H1 (cell line): Measurements from ENCODE around the gene FGGY. TPM values are rescaled to one million over a fixed set of nuclear protein-coding genes. Genes with fewer than 3 reads are reported as not detected.

ENCODE experiments used
- CTCF ChIA-PET: fragments of 300-600 bp; sonication (Branson Sonifier 250); formaldehyde crosslinking; loops from one replicate; lab custom pipeline; 2021; ENCODE audit not compliant: partially characterized antibody; lab: Charles Lee
- POLR2A ChIA-PET: fragments of 300-600 bp; sonication (Branson Sonifier 250); formaldehyde crosslinking; loops from one replicate; lab custom pipeline; 2021; ENCODE audit warnings: inconsistent platforms; ENCODE audit not compliant: partially characterized antibody; lab: Charles Lee
- DNase-seq, 2 experiments: peaks; one replicate each; pipeline versions ENCODE4 v3.0.0 to v3.0.0-alpha.2; 2010 to 2022; ENCODE audit warnings: low spot score in 2 of 2, low read depth in 1 of 2, mixed read lengths in 1 of 2
- FAIRE-seq: peaks from 2 replicates; lab custom pipeline; 2011; peaks lifted over from hg19 to GRCh38; lab: Jason Lieb, UNC
- H2AFZ ChIP-seq: 2 replicates; pipeline ENCODE4 v1.8.1; 2012; ENCODE audit warnings: low read length, inconsistent platforms
- H2AK5ac ChIP-seq: 2 replicates; pipeline ENCODE4 v1.6.1; 2013; ENCODE audit warnings: low read depth, low read length
- H2BK120ac ChIP-seq: replicated peaks from 2 replicates; pipeline ENCODE3; 2013; ENCODE audit warnings: low read depth, low read length, inconsistent platforms
- H2BK12ac ChIP-seq: 2 replicates; pipeline ENCODE4 v1.6.1; 2013; ENCODE audit warnings: low read depth, low read length
- H2BK15ac ChIP-seq: 2 replicates; pipeline ENCODE4 v1.6.1; 2013; ENCODE audit warnings: low read length
- H2BK20ac ChIP-seq: 2 replicates; pipeline ENCODE4 v1.6.1; 2013; ENCODE audit warnings: low read length
- H2BK5ac ChIP-seq: 2 replicates; pipeline ENCODE4 v1.6.1; 2013; ENCODE audit warnings: low read depth, low read length
- H3K14ac ChIP-seq: 2 replicates; pipeline ENCODE4 v1.6.1; 2013; ENCODE audit warnings: inconsistent platforms; ENCODE audit not compliant: insufficient read length
- H3K18ac ChIP-seq: 2 replicates; pipeline ENCODE4 v1.6.1; 2013; ENCODE audit warnings: low read length; ENCODE audit errors: extremely low read depth
- H3K23ac ChIP-seq: 2 replicates; pipeline ENCODE4 v1.6.1; 2013; ENCODE audit warnings: inconsistent platforms; ENCODE audit not compliant: insufficient read length
- H3K23me2 ChIP-seq: 2 replicates; pipeline ENCODE4 v1.6.1; 2013; ENCODE audit warnings: low read depth, low read length
- H3K27ac ChIP-seq: 2 replicates; pipeline ENCODE4 v1.6.1; 2011; ENCODE audit warnings: low read depth, low read length, inconsistent platforms
- H3K27me3 ChIP-seq, 4 experiments: replicated peaks in 1 of 4; 1 replicate in 1 of 4; 2 replicates in 3 of 4; pipeline versions ENCODE4 v1.6.1 to v1.8.1; 2011 to 2013; ENCODE audit warnings: low read length in 3 of 4, mild to moderate bottlenecking in 3 of 4, inconsistent platforms in 2 of 4, mixed read lengths in 2 of 4, moderate library complexity in 1 of 4; ENCODE audit not compliant: control insufficient read depth in 3 of 4, insufficient read depth in 3 of 4; ENCODE audit errors: extremely low read depth in 1 of 4
- H3K36me3 ChIP-seq, 4 experiments: 2 replicates each; pipeline versions ENCODE4 v1.6.1 to v1.8.1; 2011 to 2013; ENCODE audit warnings: mild to moderate bottlenecking in 4 of 4, low read length in 3 of 4, moderate library complexity in 2 of 4, control low read depth in 1 of 4, inconsistent platforms in 1 of 4; ENCODE audit not compliant: insufficient read depth in 4 of 4, control insufficient read depth in 2 of 4
- H3K4ac ChIP-seq: replicated peaks from 2 replicates; pipeline ENCODE3; 2013; ENCODE audit warnings: low read length, low read depth, mixed read lengths, inconsistent platforms; ENCODE audit not compliant: insufficient read length
- H3K4me1 ChIP-seq, 4 experiments: replicated peaks in 1 of 4; 1 replicate in 1 of 4; 2 replicates in 3 of 4; pipeline versions ENCODE4 v1.6.1 to v1.8.1; 2011 to 2013; ENCODE audit warnings: low read length in 3 of 4, inconsistent platforms in 2 of 4, mixed read lengths in 1 of 4; ENCODE audit not compliant: insufficient read depth in 4 of 4, control insufficient read depth in 3 of 4
- H3K4me2 ChIP-seq, 2 experiments: 2 replicates each; pipeline versions ENCODE4 v1.6.1 to v1.8.1; 2011 to 2013; ENCODE audit warnings: low read depth in 2 of 2, low read length in 2 of 2, control low read depth in 1 of 2, inconsistent platforms in 1 of 2, mild to moderate bottlenecking in 1 of 2; ENCODE audit not compliant: insufficient read depth in 1 of 2
- H3K4me3 ChIP-seq, 4 experiments: fragments of 200-600, 300-600 bp in 1 of 4; sonication (generic), shearing (Covaris generic), sonication (Bioruptor Twin) in 1 of 4; 2 replicates each; pipeline versions ENCODE4 v1.5.1 to v1.8.1; 2011 to 2016; ENCODE audit warnings: low read length in 4 of 4, low read depth in 3 of 4, control low read depth in 2 of 4, inconsistent platforms in 2 of 4, mild to moderate bottlenecking in 2 of 4, mixed read lengths in 1 of 4, moderate library complexity in 1 of 4; ENCODE audit not compliant: insufficient read depth in 2 of 4; ENCODE audit errors: extremely low read depth in 1 of 4
- H3K56ac ChIP-seq: replicated peaks from 2 replicates; pipeline ENCODE3; 2013; ENCODE audit warnings: low read depth, mild to moderate bottlenecking, mixed read lengths, low read length, inconsistent platforms; ENCODE audit not compliant: insufficient read length
- H3K79me1 ChIP-seq: 2 replicates; pipeline ENCODE4 v1.6.1; 2013; ENCODE audit warnings: low read depth, low read length, control low read depth
- H3K79me2 ChIP-seq, 2 experiments: 2 replicates each; pipeline versions ENCODE4 v1.6.1 to v1.8.1; 2012 to 2013; ENCODE audit warnings: low read length in 2 of 2, mild to moderate bottlenecking in 2 of 2, inconsistent platforms in 1 of 2; ENCODE audit not compliant: insufficient read depth in 2 of 2, control insufficient read depth in 1 of 2
- H3K9ac ChIP-seq, 4 experiments: replicated peaks in 1 of 4; 1 replicate in 1 of 4; 2 replicates in 3 of 4; pipeline versions ENCODE4 v1.6.1 to v1.8.1; 2011 to 2013; ENCODE audit warnings: low read depth in 3 of 4, low read length in 3 of 4, control low read depth in 2 of 4, mild to moderate bottlenecking in 2 of 4, moderate library complexity in 2 of 4, inconsistent platforms in 1 of 4; ENCODE audit errors: extremely low read depth in 1 of 4
- H3K9me3 ChIP-seq, 2 experiments: 2 replicates each; pipeline versions ENCODE4 v1.6.1 to v1.8.1; 2012 to 2013; ENCODE audit warnings: mild to moderate bottlenecking in 2 of 2, moderate library complexity in 2 of 2, control low read depth in 1 of 2, inconsistent platforms in 1 of 2, low read depth in 1 of 2, low read length in 1 of 2, mixed read lengths in 1 of 2; ENCODE audit not compliant: insufficient read depth in 2 of 2
- H4K20me1 ChIP-seq, 2 experiments: replicated peaks in 1 of 2; 2 replicates each; pipeline versions ENCODE3 to v1.8.1; 2011 to 2013; ENCODE audit warnings: inconsistent platforms in 2 of 2, low read length in 2 of 2, mild to moderate bottlenecking in 1 of 2; ENCODE audit not compliant: insufficient read depth in 2 of 2, control insufficient read depth in 1 of 2
- H4K5ac ChIP-seq: 2 replicates; pipeline ENCODE4 v1.6.1; 2013; ENCODE audit warnings: low read length, low read depth, mixed read lengths, inconsistent platforms; ENCODE audit not compliant: insufficient read length
- H4K8ac ChIP-seq: 2 replicates; pipeline ENCODE4 v1.8.0; 2013; ENCODE audit warnings: mild to moderate bottlenecking, moderate library complexity, low read length, inconsistent platforms; ENCODE audit not compliant: insufficient read depth; ENCODE audit errors: extremely low read depth
- H4K91ac ChIP-seq: replicated peaks from 2 replicates; pipeline ENCODE3; 2013; ENCODE audit warnings: low read length, mixed read lengths, inconsistent platforms; ENCODE audit not compliant: insufficient read length
- ASH2L ChIP-seq: fragments of 200-600, 300-600 bp; sonication (generic); IDR thresholded peaks from one replicate; pipeline ENCODE4 v1.7.1; 2017; ENCODE audit warnings: low read length
- BRCA1 ChIP-seq: IDR thresholded peaks from 2 replicates; pipeline ENCODE4 v1.6.1; 2012; ENCODE audit warnings: low read depth, low read length, improper control_type of control experiment
- CREB1 ChIP-seq: IDR thresholded peaks from 2 replicates; pipeline ENCODE4 v1.6.1; 2012; ENCODE audit warnings: inconsistent platforms
- FOSL1 ChIP-seq: IDR thresholded peaks from 2 replicates; pipeline ENCODE4 v1.6.1; 2011; ENCODE audit warnings: mild to moderate bottlenecking, low read depth, low read length, moderate library complexity; ENCODE audit not compliant: insufficient read depth
- KDM1A ChIP-seq: fragments of 200-600, 300-600 bp; sonication (generic); IDR thresholded peaks from 2 replicates; pipeline ENCODE4 v1.7.1; 2016; ENCODE audit warnings: mild to moderate bottlenecking, low read length, borderline replicate concordance
- KDM5A ChIP-seq: fragments of 200-600 bp; IDR thresholded peaks from 2 replicates; pipeline ENCODE4 v1.7.1; 2012; ENCODE audit warnings: mild to moderate bottlenecking, low read length, inconsistent platforms, mixed read lengths
- MAFK ChIP-seq: IDR thresholded peaks from 2 replicates; pipeline ENCODE4 v1.6.1; 2012; ENCODE audit warnings: low read depth, mild to moderate bottlenecking, improper control_type of control experiment, low read length
- NANOG ChIP-seq: IDR thresholded peaks from 2 replicates; pipeline ENCODE4 v1.6.1; 2011; ENCODE audit warnings: low read length, low read depth, mild to moderate bottlenecking, inconsistent platforms; ENCODE audit not compliant: insufficient read depth, poor library complexity, severe bottlenecking
- RNF2 ChIP-seq: fragments of 200-900, 300-1000 bp; sonication (generic); IDR thresholded peaks from 2 replicates; pipeline ENCODE4 v1.7.1; 2016; ENCODE audit warnings: borderline replicate concordance, low read depth, mild to moderate bottlenecking, antibody characterized with exemption, low read length; ENCODE audit not compliant: poor library complexity, severe bottlenecking; ENCODE audit errors: missing control alignments
- RXRA ChIP-seq: IDR thresholded peaks from 2 replicates; pipeline ENCODE4 v1.6.1; 2011; ENCODE audit warnings: low read depth, mild to moderate bottlenecking, low read length, moderate library complexity; ENCODE audit not compliant: insufficient read depth
- SIN3A ChIP-seq, 2 experiments: IDR thresholded peaks in 1 of 2; conservative IDR thresholded peaks in 1 of 2; 2 replicates each; pipeline ENCODE4 v1.6.1; 2011 to 2012; ENCODE audit warnings: low read length in 2 of 2, improper control_type of control experiment in 1 of 2, low read depth in 1 of 2, mild to moderate bottlenecking in 1 of 2
- WGBS, 2 experiments: shearing (Covaris generic) in 1 of 2; methylation state at CpG; one replicate each; pipeline versions ENCODE4 v1.1.6 to v1.1.7; 2013 to 2015; ENCODE audit warnings: low lambda C conversion rate in 2 of 2, mixed read lengths in 2 of 2, inconsistent platforms in 1 of 2, low coverage in 1 of 2, missing lambda C conversion rate in 1 of 2; ENCODE audit not compliant: insufficient replicate concordance in 2 of 2, insufficient coverage in 1 of 2, insufficient read length in 1 of 2; ENCODE audit errors: extremely low coverage in 1 of 2, missing lambda C conversion rate in 1 of 2; 5-methylcytosine and 5-hydroxymethylcytosine counted together
- polyA plus RNA-seq, 7 experiments: library from polyadenylated mRNA; depleted of rRNA in 3 of 7; stranded (reverse) in 5 of 7; unstranded in 2 of 7; fragments of >200 nt in 5 of 7; fragments of 200-250 nt in 2 of 7; gene quantifications; 1 replicate in 5 of 7; 2 replicates in 1 of 7; 4 replicates in 1 of 7; pipeline versions ENCODE4 v1.2.1 to v1.2.3, GENCODE V29; 2011 to 2013; ENCODE audit warnings: missing spikeins in 2 of 7, mixed read lengths in 2 of 7
- total RNA-seq: library from RNA; stranded (reverse); fragmentation: NEBNext Ultra II Directional; extraction: Animal tissue kit (Norgen Biotek cat#: 25700); gene quantifications from 2 replicates; pipeline ENCODE4 v1.2.1, GENCODE V29; 2021
- TF ChIP-seq, protein P1 (sequence below): IDR thresholded peaks from 2 replicates; pipeline ENCODE4 v1.6.1; 2011; ENCODE audit warnings: low read length, improper control_type of control experiment

The FGGY gene
- total and polyA plus RNA-seq, 2 of the 8 experiments (the other 6 are each of a cell fraction or from before 2014, with no cell fraction given): 10.3 to 12.5 TPM

DNA sequence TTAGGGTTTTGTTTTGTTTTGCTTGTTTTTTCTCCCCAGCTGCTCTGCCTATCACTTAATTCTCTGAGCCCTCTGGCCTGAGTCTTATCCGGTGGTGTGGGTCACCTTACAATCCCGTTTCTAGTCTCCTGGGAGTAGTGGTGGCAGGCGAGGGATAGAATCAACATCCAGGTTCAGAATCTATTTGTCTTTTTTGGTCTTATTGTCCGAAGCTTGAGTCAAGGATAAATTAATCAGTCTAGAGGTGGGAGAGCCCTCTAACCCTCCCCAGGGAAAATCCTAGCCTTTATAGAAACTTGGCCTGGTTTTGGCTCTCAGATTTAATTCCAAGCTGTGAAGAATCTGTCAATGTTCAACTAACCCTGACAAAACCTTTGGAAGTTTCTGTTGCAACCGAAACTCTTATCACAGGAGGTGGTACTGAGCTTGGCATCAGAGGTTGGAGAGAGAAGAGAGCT is 246.3 kb downstream of the FGGY start:
- no peak overlapping the region for H3K4ac ChIP-seq
- H3K36me3 ChIP-seq: no peaks in the 10 kb centered on the region
- no peak overlapping the region for H3K27ac ChIP-seq
- H3K14ac ChIP-seq: no peak overlapping the region
- H4K5ac ChIP-seq: no peak overlapping the region
- H3K27me3 ChIP-seq: peaks cover 0 to 1% (median 0%) of the 10 kb centered on the region in 4 experiments; a peak in 1 of 7 replicates
- 93% methylated on average over 5 of the region's 5 CpGs; no CpG with 5 or more reads in 1 of the 2 experiments for WGBS, 2 experiments
- H2BK20ac ChIP-seq: no peak overlapping the region
- DNase-seq (no peak), FAIRE-seq (no peak)
- H3K4me1 ChIP-seq: no peaks in the 10 kb centered on the region
- H3K4me3 ChIP-seq: no peak overlapping the region
- peaks cover 0 to 2% of the 10 kb centered on the region in 2 experiments for H4K20me1 ChIP-seq
- H3K23me2 ChIP-seq: no peaks in the 10 kb centered on the region
- H3K56ac ChIP-seq: no peak overlapping the region
- H2BK12ac ChIP-seq: no peak overlapping the region
- H3K9me3 ChIP-seq: no peaks in the 10 kb centered on the region
- H2BK5ac ChIP-seq: no peak overlapping the region
- CTCF ChIA-PET: interaction anchor here (0.6 to 1.0 kb wide), 5 partner anchors 9 to 188 kb away, joined by 3 to 6 read pairs (median 3); no protein-coding TSS in a partner anchor
- H3K4me2 ChIP-seq: no peak overlapping the region
- H3K18ac ChIP-seq: no peak overlapping the region
- no peak overlapping the region for H2AK5ac ChIP-seq
- H2AFZ ChIP-seq: no peak overlapping the region
- no peak overlapping the region for H2BK120ac ChIP-seq
- no peak overlapping the region for H4K8ac ChIP-seq
- no peak overlapping the region for H4K91ac ChIP-seq
- H2BK15ac ChIP-seq: no peak overlapping the region
- no peak overlapping the region for H3K23ac ChIP-seq
- no peaks in the 10 kb centered on the region for H3K79me1 ChIP-seq
- no peaks in the 10 kb centered on the region for H3K79me2 ChIP-seq
- POLR2A ChIA-PET: no interaction called here
- no peak overlapping the region for H3K9ac ChIP-seq
- TF ChIP-seq SIN3A (conservative IDR thresholded peaks at IDR 0.05 in 1 of 2, IDR thresholded peaks at IDR 0.05 in 1 of 2; ENCODE audit: low read depth in 1 of 2, low read length in 2 of 2): no peak
- no peak for TF ChIP-seq BRCA1
- no peak for TF ChIP-seq NANOG
- no peak for TF ChIP-seq ASH2L
- no peak for TF ChIP-seq RNF2
- no peak for TF ChIP-seq FOSL1
- TF ChIP-seq, protein P1, sequence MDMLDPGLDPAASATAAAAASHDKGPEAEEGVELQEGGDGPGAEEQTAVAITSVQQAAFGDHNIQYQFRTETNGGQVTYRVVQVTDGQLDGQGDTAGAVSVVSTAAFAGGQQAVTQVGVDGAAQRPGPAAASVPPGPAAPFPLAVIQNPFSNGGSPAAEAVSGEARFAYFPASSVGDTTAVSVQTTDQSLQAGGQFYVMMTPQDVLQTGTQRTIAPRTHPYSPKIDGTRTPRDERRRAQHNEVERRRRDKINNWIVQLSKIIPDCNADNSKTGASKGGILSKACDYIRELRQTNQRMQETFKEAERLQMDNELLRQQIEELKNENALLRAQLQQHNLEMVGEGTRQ: no peak
- no peak for TF ChIP-seq CREB1
- TF ChIP-seq RXRA: no peak
- TF ChIP-seq KDM1A: no peak
- no peak for TF ChIP-seq MAFK
- no peak for TF ChIP-seq KDM5A
